Sigmoid colon (tissue), 7 donors: ENCODE results near the gene GPR34. TPM values are rescaled to one million over a fixed set of nuclear protein-coding genes. Genes with fewer than 3 reads are reported as not detected.

Experiments
- DNase-seq: peaks from one replicate; pipeline ENCODE4 v3.0.0-alpha.2; 2019
- H3K27ac ChIP-seq, 4 donors: fragments of 200-600 bp; sonication (generic); one replicate each; pipeline ENCODE4 v1.5.1; 2016 to 2019; ENCODE audit warnings: mild to moderate bottlenecking in 1 of 4
- H3K27me3 ChIP-seq, 3 donors: fragments of 200-600 bp; sonication (generic); one replicate each; pipeline ENCODE4 v1.5.1; 2019; ENCODE audit warnings: mild to moderate bottlenecking in 1 of 3
- H3K36me3 ChIP-seq, 4 donors: fragments of 200-600 bp; sonication (generic); one replicate each; pipeline ENCODE4 v1.5.1; 2016 to 2019
- H3K4me1 ChIP-seq, 4 donors: fragments of 200-600 bp; sonication (generic); one replicate each; pipeline ENCODE4 v1.5.1; 2017 to 2019
- H3K4me3 ChIP-seq, 4 donors: fragments of 200-600 bp; sonication (generic); one replicate each; pipeline ENCODE4 v1.5.1; 2017 to 2019; ENCODE audit warnings: mild to moderate bottlenecking in 2 of 4, moderate library complexity in 1 of 4
- H3K9me3 ChIP-seq, 4 donors: fragments of 200-600 bp in 3 of 4; sonication (generic) in 3 of 4; one replicate each; pipeline versions ENCODE4 v1.5.1 to v1.6.1; 2013 to 2019
- CTCF ChIP-seq, 4 experiments: fragments of 450-650 bp in 3 of 4; fragments of 200-600 bp in 1 of 4; IDR thresholded peaks; one replicate each; pipeline ENCODE4 v1.5.1; 2016 to 2019; ENCODE audit warnings: antibody characterized with exemption in 4 of 4, mild to moderate bottlenecking in 3 of 4, moderate library complexity in 2 of 4
- EP300 ChIP-seq, 4 donors: sonication (generic); formaldehyde crosslinking; IDR thresholded peaks; one replicate each; pipeline ENCODE4 v1.6.1; 2017; ENCODE audit warnings: antibody characterized with exemption in 4 of 4
- POLR2A ChIP-seq, 2 donors: fragments of 450-650 bp; IDR thresholded peaks; one replicate each; pipeline ENCODE4 v1.6.1; 2016; ENCODE audit warnings: antibody characterized with exemption in 2 of 2, mild to moderate bottlenecking in 2 of 2, moderate library complexity in 2 of 2
- POLR2AphosphoS5 ChIP-seq, 4 donors: sonication (generic); formaldehyde crosslinking; IDR thresholded peaks; one replicate each; pipeline ENCODE4 v1.6.1; 2017; ENCODE audit warnings: antibody characterized with exemption in 4 of 4
- WGBS, 2 donors: extraction: QIAGEN DNeasy Blood & Tissue Kit; methylation state at CpG; one replicate each; pipeline ENCODE4 v1.1.7; 2013; 5-methylcytosine and 5-hydroxymethylcytosine counted together
- intact Hi-C: fragments of 100-400 bp; cut with DNase I; formaldehyde crosslinking; loops from one replicate; pipeline ENCODE4 v1.15.1; 2023
- polyA plus RNA-seq, 3 donors: library from polyadenylated mRNA; stranded (reverse); fragments of 200-250 nt; gene quantifications; one replicate each; pipeline ENCODE4 v1.2.3, GENCODE V29; 2013
- small RNA-seq, 3 donors: library from RNA; depleted of rRNA; stranded (forward); fragments of <200 nt; gene quantifications; one replicate each; pipeline ENCODE3, GENCODE V24; 2016
- total RNA-seq, 4 donors: library from RNA; depleted of rRNA; stranded (reverse); fragments of >200 nt; gene quantifications; one replicate each; pipeline ENCODE4 v1.1.0, GENCODE V29; 2016
- donor health status: healthy with polysubstance abuse.
- donor health status: Bipolar disorder and iron deficiency.
- donor health status: healthy.

Gene GPR34
- total and polyA plus RNA-seq, 7 donors: 4.6 to 27.7 (median 10.5) TPM

GRCh38 chrX:41737065-41737464 lies 48.3 kb downstream of the GPR34 start:
- DNase-seq: no peak
- intact Hi-C loops: no loop called here
- H3K27ac ChIP-seq: no peak overlapping the region
- no peaks in the 10 kb centered on the region for H3K27me3 ChIP-seq
- TF ChIP-seq POLR2A (IDR thresholded peaks at IDR 0.05): no peak
- TF ChIP-seq POLR2AphosphoS5 (IDR thresholded peaks at IDR 0.05): no peak
- TF ChIP-seq CTCF (IDR thresholded peaks at IDR 0.05): no peak
- no peak for TF ChIP-seq EP300 (IDR thresholded peaks at IDR 0.05)
- no peaks in the 10 kb centered on the region for H3K36me3 ChIP-seq
- WGBS, 2 donors: 66 to 80% methylated on average over 7 of the region's 7 CpGs
- no peaks in the 10 kb centered on the region for H3K9me3 ChIP-seq
- no peaks in the 10 kb centered on the region for H3K4me1 ChIP-seq
- no peak overlapping the region for H3K4me3 ChIP-seq

DNA sequence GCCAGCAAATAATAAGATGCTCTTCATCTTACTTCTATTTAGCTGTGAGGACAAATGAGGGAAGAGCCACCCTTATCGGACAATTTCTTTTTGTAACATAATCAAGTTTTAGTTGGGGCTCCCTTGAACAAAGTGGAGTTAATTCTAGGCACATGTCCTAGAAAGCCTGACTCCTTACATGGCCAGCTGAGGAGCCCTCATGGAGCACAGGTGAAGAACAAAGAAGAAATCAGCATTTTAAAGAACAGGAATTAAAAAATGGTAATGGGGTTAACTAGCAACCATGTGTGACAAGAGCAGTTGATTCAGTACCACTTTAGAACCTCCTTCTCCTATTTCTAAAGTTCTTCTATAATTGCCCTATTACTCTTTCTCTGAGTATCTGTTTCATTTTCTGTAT lies 51.1 kb downstream of the GPR34 start:
- intact Hi-C loops: no loop called here
- WGBS, 2 donors: 97 to 100% methylated on average over 1 of the region's 1 CpG
- no peak for DNase-seq

More for the DNA sequence above, 51.1 kb downstream of the GPR34 start:
- H3K27me3 ChIP-seq: no peaks in the 10 kb centered on the region
- H3K4me3 ChIP-seq: no peak overlapping the region
- H3K9me3 ChIP-seq: no peaks in the 10 kb centered on the region
- H3K36me3 ChIP-seq: no peaks in the 10 kb centered on the region
- H3K27ac ChIP-seq: no peak overlapping the region
- H3K4me1 ChIP-seq: no peaks in the 10 kb centered on the region
- no peak for TF ChIP-seq EP300 (IDR thresholded peaks at IDR 0.05)
- no peak for TF ChIP-seq POLR2A (IDR thresholded peaks at IDR 0.05)
- TF ChIP-seq CTCF (IDR thresholded peaks at IDR 0.05): no peak
- TF ChIP-seq POLR2AphosphoS5 (IDR thresholded peaks at IDR 0.05): no peak

Small RNAs within 50 kb of the gene (small RNA-seq; reads per million reads assigned to genes)
- 0 reads per million in 3 donors for gene RN7SL144P

Other genes starting within 250 kb of the GPR34 start
- gene NYX, start 241.6 kb upstream of the GPR34 start, total RNA-seq: not detected
- under 1 TPM in 1 of 3 donors, not detected in 2; 0.03 TPM for gene NYX, start 241.6 kb upstream of the GPR34 start, polyA plus RNA-seq
- gene GPR82, start 35.2 kb downstream of the GPR34 start, total RNA-seq: 1 to 10 TPM in 1 of 4 donors, under 1 TPM in 2, not detected in 1; 0.16 to 1.4 (median 0.41) TPM
- gene GPR82, start 35.2 kb downstream of the GPR34 start, polyA plus RNA-seq: 1 to 10 TPM in 1 of 3 donors, under 1 TPM in 2; under 0.01 to 2.1 (median 0.57) TPM
- 10 to 100 TPM; 18.4 to 37.1 (median 25.3) TPM for gene CASK, start 234.6 kb downstream of the GPR34 start, total RNA-seq
- gene CASK, start 234.6 kb downstream of the GPR34 start, polyA plus RNA-seq: 10 to 100 TPM in 2 of 3 donors, 1 to 10 TPM in 1; 9.5 to 17.4 (median 12.0) TPM